Effector CD8-positive, alpha-beta T cell (primary cell): Measurements from ENCODE around the gene PHYKPL.
"Not testable (repeated sequence)": the region's sequence is repeated elsewhere in the genome, so short reads cannot be mapped to it uniquely, and the experiment has no call there.

ENCODE experiments used
- DNase-seq: peaks from one replicate; lab custom pipeline; 2025; lab: John Stamatoyannopoulos, UW

The PHYKPL gene

DNA sequence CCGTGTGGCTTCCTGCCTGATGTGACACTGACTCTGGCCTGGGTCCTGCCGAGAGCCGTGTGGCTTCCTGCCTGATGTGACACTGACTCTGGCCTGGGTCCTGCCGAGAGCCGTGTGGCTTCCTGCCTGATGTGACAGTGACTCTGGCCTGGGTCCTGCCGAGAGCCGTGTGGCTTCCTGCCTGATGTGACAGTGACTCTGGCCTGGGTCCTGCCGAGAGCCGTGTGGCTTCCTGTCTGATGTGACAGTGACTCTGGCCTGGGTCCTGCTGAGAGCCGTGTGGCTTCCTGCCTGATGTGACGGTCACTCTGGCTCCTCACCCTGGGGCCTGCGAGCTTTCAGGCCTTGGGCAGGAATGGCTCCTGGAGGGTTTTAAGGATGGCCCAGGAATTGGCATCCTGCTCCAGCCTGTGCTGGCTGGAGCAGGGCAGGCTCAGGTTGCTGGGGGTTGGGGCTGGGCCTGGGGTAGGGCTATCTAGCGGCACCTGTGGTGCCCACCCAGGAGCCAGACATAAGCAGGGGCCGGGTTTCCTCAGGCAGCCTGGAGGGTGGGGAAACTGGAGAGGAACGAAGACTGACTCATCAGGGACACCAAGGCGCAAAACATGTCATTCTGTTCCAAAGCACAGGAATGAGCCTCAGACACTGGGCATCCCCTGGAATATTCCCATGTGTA lies 7.2 kb upstream of the PHYKPL start:
- DNase-seq = not testable (repeated sequence)

DNA sequence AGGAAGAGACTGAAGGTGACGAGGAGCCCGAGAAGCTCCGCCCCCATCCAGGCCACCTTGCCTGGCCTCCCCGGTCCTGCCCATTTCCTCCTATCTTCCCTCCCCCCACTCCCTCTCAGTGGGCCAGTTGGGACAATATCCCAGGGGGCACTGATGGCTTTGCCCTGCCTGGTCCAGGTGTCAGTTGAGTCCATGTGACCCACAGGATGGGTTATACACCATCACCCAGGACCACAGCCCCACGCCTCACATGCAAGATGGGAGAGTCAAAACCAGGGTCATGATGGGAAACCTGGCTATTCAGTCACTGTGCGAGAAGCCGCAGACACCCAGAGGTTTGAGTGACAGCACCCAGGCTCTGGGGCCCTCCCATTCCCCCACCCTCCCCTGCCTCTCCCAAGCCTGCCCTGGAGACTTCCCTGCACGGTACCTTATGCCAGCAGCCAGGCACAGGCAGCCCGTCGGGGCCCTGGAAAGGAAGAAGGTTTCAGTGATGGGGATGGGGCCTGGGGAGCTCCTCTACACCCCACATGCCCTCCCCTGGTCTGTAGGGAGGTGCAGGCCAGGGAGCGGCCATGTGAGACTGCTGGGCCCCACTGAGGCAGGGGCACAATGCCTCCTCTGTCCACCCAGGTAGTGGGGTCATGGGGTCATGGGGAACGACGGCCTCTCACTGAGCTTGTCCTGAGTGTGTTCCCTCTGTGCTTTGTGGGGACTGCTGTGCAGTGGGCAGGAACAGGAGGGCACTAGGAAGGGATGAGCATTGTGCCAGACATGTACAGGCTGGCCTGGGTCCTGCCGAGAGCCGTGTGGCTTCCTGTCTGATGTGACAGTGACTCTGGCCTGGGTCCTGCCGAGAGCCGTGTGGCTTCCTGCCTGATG lies 6.3 kb upstream of the PHYKPL start:
- no peak for DNase-seq

DNA sequence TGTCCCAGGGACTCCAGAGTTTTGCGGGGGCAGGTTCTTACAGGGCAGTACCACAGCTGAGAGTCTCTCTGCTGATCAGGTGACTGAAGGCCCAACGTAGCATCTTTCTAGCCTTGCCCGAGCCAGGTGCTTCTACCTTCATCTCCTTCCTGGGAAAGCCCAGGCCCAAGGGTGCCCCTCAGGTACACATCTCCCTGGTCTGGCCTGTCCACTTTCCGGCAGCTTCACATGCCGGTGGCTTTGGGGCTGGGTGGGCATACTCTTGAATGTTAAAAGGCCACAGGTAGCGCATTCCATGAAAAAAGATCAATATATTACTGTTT lies 5.7 kb upstream of the PHYKPL start:
- DNase-seq = no peak

DNA sequence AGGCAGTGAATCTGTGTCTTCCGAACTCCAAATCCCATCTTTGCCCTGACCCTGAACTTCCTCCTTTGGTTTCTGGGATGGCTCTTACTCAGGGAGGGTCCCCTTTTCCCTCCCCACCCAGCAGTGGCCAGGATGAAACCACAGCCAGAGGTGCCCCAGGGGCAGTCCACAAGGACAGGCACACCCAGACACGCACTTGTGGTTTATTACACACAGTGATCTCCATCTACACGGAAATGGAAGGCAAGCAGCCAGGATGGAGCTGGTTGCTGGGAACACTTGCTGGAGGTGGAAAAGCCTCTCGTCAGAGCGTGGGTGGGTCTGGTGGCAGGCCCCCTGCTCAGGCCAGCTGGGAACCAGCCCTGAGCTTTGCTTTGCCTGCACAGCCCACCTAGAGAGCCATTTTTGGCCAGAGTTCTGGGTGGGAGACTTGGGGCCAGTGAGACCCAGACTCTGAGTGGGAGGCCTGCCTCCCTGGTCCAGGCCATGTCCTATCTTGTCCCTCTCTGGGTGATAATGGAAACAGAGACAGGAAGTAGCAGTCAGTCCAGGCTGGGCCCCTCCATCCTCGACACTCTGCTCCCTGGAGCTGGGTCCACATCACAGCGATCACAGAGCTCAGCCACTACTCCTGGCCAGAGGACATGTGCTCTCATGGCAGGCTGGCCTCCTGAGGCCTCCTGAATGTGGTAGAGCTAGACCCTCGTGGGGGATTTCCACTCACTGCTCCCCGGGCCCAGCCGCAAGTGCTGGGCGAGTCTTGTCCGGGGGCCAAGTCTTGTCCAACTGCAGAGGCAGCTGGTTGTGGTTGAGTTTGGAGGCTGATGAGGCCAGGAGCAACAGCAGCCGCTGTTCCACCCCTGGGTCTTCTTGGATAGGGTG lies 5.1 kb upstream of the PHYKPL start:
- DNase-seq = no peak

DNA sequence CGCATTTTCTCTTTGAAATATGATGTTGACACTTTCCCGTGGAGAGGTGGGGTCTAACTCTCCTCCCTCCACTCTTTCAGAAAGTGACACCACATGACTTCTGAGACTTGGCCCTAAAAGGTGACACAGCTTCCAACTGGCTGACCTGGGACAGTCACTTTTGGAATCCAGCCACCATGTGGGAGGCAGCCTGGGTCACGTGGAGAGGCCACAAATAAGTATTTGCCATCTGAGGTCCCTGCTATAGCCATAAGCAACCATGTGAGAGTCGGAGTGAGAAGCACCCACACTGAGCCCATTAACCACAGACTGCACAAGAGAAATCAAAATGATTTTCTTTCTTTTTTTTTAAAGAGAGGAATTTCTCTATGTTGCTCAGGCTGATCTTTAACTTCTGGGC lies 4.1 kb upstream of the PHYKPL start:
- no peak for DNase-seq

DNA sequence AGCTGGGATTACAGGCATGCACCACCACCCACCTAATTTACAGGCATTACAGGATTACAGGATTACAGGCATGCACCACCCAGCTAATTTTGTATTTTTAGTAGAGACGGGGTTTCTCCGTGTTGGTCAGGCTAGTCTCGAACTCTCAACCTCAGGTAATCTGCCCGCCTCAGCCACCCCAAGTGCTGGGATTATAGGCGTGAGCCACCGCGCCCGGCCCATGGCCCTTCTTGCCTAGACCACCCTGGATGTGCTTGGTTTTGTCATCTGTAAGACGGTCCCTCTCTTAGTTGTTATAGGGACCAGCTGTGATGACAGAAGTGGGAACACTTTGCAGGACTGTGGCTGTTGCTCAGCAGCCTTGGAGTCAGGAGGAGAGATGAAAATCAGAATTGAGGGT lies 3.5 kb upstream of the PHYKPL start:
- no peak for DNase-seq

DNA sequence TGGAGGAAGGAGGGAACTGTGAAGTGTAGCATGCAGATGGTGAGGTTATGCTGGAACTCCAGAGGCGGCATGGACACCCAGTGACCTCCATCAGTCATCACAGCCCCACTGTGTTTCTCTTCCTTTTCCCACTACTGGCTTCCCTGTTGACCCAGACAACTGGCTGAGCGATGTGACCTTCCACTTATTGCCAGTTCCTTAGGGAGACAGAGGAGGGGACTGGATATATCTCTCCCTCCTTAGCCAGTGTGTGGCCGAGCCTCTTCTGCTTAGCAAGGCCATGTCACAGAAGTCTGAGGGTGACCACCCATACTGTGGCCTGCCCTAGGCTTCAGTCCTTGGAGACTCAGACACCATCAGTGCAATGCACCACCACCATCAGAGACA lies 3.0 kb upstream of the PHYKPL start:
- DNase-seq = no peak

DNA sequence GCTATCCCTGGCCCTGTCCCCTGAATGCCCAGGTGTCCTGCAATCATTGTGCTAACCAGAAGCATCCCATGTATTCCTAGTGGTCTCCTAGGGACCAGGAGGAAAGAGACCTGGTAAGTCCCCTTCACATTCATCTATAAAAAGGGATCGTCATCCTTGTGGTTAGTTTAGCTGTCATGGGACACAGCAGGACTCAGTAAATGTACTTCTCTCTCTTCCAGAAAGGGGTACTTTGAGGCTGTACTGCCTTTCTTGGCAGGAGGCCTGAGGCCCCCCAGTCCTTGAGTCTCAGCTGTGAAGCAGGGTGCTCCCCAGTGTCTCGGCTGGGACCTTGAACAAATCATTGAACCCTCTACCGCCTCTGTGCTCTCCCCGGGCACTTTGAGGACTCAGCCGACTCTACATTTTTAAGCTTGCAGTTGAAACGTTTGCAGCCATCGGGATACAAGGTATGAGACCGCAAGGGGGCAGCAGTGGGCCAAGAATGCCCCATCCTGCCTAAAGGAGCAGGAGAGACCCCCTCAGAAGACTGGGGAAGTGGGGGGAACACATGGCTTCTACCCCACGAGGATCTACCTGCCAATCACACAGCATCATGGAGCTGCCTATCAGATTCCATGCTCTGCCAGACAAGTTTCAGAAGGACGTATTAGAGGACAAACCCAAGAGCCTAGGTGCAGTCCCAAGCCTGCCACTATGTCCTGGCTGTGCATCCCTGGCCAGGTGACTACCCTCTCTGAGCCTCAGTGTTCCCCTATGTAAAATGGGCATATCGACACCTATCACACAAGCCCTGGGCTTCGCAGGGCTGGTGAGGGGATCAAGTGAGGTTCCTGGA lies 2.4 kb upstream of the PHYKPL start:
- peak; percentile 74 for DNase-seq

DNA sequence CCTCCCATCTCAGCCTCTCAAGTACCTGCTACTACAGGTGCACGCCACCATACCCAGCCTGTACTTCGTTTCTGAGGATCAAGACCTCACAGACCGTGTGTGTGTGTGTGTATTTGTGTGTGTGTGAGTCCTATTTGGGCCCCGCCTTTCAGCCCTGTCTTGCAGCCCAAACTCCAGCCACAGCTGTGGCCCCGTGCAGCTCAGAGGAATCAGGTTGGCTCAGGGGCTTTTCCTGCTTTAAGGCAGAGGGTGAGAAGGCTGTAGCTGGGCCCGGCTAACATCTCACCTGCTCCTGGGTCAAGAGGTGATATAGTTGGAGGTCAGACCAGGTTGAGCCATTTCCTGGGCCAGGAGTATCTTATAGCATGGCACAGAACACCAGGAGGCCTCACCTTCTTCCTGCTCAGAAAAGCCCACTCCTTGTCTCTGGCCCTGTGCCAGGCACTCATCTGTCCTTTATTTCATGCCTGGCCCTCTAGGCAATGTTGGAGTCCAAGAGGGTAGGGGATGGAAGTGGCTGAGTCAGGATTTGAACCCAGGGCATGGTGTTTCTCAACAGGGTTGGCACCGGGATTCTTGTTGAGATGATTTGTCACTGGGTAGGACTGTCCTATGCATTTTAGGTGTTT lies 1.6 kb upstream of the PHYKPL start:
- DNase-seq = no peak

DNA sequence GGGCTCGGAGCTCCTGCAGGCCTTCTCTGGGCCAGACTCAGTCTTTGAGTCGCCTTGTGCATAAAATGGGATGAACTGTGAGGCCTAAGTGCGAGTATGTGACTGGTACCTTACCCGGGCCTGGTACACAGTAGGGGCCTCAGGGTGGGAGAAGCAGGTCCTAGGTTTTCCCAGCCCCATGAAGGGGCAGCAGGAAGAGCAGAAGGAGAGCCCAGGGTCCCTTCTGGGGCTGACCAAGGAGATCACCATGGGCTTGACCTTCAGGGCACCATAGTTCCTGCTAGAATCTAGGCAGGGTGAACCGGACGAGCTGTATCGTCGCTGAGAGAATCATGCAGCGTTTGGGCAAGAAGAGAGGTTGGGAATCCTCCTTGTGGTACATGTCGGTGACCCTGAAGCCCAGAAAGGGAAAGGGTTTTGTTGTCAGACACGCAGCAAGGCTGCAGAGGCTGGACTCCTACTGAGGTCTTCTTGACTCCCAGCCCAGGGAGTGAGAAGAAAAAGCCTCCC lies 373 bp upstream of the PHYKPL start:
- DNase-seq = no peak

DNA sequence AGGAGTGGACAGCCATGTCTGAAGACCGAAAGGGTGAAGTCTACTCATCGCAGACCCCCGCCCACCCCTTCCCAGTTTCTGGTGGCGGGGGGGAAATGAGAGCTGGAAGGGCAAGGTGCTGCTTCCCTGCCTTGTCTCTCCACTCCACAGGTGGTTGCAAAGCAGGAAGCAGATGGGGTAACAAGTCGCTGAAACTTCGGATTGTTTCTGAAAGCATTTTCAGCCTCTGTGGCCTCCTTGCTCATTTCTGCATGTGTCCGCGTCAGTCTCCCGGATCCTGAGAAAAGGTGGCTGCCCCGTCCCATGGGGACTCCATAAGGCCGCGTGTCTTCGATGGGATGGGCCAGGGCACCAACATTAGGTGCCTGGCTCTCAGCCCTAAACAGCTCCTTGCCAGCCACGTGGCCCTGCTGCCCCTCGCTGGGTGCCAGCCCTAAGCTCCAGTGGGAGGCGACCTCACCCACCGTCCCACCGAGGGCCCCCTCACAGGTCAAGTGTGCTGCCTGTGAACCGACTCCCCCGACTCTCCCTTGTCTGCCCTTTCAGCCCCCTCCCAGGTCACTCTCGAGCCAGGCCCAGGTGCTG lies 971 bp downstream of the PHYKPL start:
- no peak for DNase-seq

DNA sequence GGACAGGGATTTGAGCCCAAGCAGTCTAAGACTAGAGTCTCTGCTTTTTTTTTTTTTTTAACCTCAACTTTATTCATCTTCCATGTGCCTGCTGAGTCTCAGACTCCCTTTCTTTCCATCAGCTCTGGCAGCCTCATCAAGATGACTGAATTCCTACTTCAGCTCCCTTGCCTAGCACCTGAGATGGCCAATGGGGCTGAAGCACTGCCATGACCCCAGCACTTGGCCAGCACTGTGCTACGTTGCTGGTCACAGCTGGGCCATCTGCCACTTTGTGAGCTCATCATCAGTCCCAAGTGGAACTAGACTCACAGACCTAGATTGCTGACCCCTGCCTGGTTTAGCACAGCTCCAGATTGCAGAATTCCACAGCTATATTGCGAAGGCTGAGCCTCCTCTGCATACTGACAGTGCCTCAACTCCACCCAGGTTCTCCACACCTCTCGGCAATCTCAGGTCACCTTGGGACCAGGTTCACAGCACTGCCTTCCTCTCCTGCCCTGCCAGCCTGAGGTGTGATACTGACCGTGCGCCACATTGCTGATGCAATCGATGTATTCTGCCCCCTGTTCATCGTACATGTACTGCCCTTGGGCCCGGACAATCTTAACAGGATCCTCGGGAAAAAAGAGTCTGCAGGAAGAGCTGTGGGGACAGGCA lies 1.6 kb downstream of the PHYKPL start:
- no peak for DNase-seq

DNA sequence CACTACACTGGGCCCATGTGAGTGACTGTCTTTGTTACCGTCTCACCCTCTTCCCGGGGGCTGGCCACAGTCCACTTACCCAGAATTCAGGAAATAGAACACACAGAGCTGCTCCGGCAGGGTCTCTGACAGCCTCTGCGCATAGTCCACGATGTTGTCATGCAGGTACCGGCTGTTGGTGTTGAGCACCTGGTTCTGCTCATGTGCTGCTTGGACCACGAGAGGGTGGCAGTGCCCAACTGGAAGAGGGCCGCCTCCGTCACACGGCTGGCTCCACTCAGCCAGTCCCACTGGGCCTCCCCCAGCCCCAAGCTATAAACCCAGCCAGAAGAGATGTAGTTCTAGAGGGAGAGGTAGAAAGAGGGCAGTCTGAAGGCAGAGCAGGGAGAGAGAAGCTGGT lies 2.7 kb downstream of the PHYKPL start:
- no peak for DNase-seq

DNA sequence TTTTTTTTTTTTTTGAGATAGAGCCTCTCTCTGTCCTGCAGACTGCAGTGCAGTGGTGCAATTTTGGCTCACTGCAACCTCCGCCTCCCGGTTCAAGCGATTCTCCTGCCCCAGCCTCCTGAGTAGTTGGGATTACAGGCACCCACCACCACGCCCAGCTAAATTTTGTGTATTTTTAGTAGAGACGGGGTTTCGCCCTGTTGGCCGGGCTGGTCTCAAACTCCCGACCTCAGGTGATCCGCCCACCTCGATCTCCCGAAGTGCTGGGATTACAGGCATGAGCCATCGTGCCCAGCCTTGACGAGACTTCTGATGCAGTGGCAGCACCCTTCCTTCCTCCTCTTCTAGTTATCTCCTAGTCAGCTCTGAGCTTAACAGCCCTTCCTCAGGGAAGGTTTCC lies 3.5 kb downstream of the PHYKPL start:
- not testable (repeated sequence) for DNase-seq

DNA sequence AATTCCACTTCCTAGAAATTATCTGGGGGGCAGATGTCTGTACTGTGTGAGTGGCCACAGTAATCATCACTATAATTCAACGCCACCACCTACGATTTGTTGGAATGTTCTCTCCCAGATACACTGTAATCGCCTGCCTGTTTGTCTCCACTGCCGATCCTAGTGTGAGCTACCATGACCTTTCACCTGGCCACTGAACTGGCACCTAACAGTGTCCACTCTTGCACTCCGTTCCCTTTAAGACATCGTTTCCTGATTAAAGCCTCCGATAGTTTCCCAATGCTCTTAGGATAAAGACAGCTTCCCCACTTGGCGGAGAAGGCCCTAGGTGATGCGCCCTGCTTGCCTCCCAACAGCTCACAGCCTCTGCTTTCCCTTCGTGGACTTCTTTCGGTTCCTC lies 4.0 kb downstream of the PHYKPL start:
- no peak for DNase-seq

DNA sequence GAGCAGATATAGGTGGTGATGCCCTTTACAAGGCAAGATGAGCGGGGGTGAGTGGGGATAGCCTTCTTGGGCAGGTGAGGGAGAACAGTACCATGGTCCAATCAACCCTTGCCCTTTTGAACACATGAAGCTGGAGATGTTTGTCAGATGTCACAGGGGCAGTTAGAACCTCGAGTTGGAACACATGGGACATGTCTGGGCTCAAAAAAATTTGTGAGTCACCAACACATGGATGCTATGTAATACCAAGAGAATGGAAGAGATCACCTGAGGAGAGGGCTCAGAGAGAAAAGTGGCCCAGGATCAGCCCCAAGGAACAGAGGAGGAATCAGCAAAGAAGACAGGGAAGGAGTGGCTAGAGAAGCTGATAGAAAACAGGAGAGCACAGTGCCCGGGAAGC lies 4.7 kb downstream of the PHYKPL start:
- DNase-seq = no peak

DNA sequence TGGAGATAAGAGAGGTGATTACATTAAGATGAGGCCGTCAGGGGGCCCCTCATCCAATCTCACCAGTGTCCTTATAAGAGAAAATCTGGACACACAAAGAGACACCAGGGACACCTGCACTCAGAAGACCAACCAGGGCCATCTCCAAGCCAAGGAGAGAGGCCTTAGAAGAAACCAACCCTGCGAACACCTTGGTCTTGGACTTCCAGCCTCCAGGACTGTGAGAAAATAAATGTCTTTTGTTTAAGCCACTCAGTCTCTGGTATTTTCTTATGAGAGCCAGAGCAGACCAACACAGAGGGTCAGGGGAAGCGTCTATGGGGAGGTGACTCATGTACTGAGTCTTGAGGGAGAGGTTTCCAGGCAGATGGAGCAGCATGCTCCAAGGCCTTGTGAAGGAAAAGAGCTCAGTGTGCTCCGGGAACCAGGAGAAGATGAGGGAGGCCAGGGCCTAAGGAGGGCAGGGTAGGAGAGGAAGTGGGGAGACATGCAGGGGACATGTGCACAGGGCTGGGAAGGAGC lies 5.4 kb downstream of the PHYKPL start:
- DNase-seq = no peak

DNA sequence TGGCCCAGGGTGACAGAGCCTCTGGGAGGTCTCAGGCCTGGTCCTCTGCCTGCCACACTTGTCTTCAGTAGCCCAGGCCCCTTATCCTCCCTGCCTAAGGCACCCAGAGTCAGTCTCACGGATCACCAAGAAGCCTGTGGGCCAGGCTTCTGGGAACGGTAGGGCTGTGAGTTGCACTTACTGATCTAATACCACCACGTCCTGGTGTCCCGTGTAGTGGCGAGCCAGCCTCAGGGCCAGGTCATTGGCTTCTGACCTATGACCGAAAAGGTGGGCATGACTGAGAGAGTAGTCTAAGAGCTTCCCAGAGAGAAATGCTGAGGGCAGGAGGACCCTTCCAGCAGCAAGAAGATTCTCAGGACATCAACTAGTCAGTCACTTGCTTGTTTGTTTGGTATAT lies 7.4 kb downstream of the PHYKPL start:
- no peak for DNase-seq

DNA sequence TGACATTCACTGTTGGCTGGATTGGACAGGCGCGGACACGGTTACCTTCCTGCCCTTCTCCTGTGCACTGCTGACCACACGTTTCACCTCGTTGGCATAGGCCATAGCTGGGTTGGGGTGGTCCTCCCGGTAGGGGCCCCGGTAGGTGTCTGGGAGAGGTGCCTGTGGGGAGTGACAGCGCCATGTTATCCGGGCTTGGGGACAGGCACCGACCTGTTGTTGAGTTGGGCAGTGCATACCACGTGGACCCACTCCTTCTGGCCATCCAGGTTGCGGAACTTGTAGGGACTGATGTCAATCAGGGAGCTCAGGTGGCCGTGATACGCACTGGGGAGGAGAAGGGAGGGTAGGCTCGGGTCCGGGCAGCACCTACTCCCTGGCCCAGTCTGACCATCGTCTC lies 8.2 kb downstream of the PHYKPL start:
- DNase-seq = no peak

DNA sequence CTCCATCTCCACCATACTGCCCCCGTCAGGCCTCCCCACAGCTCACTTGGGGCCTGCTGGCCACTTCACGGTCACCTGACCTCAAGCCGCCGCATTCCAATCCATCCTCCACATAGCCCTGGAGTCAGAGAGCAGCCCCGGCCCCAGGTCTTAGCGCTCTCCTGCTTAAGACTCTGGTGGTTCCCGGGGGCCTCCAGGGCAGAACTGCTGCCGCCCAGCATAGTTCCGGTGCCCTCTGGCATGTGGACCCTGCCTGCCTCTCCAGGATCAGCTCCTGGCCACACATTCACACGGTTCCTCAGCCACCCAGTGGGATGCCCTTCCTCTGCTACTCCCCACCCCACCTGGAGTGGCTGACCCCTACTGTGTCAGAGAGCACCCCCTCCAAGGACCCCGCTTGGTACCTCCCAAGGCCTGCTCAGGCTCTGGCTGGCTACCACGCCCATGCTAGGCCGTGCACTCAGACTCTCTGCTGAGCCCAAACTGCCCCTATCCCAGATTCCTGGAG lies 8.7 kb downstream of the PHYKPL start:
- no peak for DNase-seq
